GM21526 (cell line): ENCODE data around the gene GSDME.

Experiments
- ATAC-seq: cut with Tn5 transposase; IDR thresholded peaks from one replicate; pipeline ENCODE4 v1.9.1; 2021; ENCODE audit warnings: moderate library complexity; ENCODE audit not compliant: unreplicated experiment, low FRiP score

The GSDME gene

DNA sequence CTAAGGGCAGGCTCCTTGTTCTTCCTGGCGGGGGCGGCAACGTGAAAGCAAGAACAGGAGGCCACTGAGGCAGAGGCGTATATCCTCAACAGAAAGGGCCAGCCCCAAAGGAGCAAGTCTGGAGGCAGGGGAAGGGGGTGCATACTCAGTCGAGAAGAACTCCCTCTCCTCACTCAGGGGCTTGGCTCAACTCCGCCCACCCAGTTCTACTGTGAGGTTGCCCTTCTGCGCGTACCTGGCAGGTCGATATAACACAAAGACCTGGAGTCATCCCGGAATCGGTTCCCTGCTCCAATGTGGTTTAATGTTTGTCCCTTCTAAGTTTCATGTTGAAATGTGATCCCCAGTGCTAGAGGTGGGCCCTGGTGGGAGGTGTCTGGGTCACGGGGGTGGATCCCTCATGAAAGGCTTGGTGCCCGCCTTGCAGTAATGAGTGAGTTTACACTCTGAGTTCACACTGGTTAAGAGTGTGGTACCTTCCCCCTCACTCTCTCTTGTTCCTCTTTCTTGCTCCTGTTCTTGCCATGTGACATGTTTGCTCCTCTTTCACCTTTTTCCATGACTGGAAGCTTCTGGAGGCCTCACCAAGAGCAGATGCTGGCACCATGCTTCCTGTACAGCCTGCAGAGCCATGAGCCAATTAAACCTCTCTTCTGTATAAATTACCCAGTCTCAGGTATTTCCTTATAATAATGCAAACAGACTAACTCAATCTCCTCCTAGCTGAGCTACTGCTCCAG, 32.6 kb downstream of the GSDME start:
- no peak for ATAC-seq

DNA sequence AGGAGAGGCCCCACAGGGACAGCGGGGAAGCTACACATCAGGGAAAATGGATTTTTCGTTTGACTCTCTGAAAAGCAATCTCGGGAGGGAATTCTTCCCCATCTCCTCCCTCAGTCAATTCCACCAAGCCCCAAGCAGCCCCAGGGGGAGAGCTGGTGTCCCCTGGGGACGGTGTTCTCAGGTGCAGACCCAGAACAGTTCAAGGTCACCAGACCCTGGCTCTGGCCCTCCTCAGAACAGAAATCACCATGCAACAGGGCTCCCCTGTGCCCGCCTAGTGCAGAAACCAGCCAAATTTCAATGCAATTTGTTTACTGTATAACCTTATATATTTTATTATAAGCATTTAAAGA, 34.1 kb downstream of the GSDME start:
- no peak for ATAC-seq

GRCh38 chr7:24722386-24723177, 34.7 kb downstream of the GSDME start:
- no peak for ATAC-seq

- ATAC-seq = no peak
Observed at GRCh38 chr7:24721481-24722001, 35.7 kb downstream of the GSDME start.

GRCh38 chr7:24720283-24720682, 37.0 kb downstream of the GSDME start:
- no peak for ATAC-seq

GRCh38 chr7:24718977-24719491, 38.2 kb downstream of the GSDME start:
- peak; percentile 61 for ATAC-seq

- no peak for ATAC-seq
Observed at GRCh38 chr7:24718431-24718831, 38.8 kb downstream of the GSDME start.

DNA sequence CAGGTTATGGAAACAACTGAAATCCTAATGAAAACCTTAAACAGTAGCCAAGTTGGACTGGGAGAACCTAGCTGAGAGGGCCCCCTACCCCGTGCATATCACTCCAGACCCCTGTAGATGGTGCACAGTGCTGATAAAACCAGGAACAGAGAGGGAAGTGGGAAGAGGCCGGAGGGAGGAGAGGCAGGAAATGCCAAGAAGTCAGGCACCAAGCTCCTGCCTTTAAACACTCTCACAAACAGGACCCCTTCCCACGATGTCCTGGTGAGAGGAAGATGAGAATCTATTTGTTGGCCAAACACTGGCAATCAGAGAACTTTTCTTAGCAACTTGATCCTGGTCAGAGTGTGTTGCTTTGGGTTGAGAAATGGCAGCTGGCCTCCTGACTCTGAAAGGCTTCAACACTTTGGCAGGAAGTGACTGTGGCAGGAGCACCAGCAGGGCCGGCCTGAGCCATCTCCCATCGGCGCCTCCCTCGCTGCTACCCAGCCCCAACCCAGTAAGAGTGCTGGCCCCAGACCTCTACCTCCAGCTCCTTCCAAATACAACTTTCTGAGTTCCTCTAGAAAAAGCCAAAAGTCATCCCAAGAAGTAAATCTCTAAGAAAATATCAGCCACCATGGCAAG, 39.5 kb downstream of the GSDME start:
- no peak for ATAC-seq

- ATAC-seq = no peak
Observed at GRCh38 chr7:24717247-24717622, 40.0 kb downstream of the GSDME start.

- no peak for ATAC-seq
Observed at GRCh38 chr7:24716480-24717246, 40.6 kb downstream of the GSDME start.

GRCh38 chr7:24715661-24716479, 41.4 kb downstream of the GSDME start:
- ATAC-seq = peak; percentile 54

GRCh38 chr7:24715171-24715570, 42.1 kb downstream of the GSDME start:
- ATAC-seq = peak; percentile 4

DNA sequence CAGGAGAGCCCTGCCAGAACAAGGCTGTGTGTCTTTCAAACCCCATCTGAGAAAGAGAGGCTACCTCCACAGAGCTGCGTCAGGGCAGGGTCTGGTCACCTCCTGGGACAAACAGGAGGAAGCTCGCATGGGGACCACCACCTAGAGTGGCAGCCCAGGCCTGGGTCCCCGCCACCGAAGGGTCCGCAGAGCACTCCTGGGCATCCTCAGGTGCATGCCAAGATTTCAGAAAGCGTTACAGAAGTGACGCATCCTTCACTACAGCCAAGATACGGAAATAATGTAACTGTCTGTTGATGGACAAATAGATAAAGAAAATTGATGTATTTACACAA, 42.6 kb downstream of the GSDME start:
- ATAC-seq = no peak

DNA sequence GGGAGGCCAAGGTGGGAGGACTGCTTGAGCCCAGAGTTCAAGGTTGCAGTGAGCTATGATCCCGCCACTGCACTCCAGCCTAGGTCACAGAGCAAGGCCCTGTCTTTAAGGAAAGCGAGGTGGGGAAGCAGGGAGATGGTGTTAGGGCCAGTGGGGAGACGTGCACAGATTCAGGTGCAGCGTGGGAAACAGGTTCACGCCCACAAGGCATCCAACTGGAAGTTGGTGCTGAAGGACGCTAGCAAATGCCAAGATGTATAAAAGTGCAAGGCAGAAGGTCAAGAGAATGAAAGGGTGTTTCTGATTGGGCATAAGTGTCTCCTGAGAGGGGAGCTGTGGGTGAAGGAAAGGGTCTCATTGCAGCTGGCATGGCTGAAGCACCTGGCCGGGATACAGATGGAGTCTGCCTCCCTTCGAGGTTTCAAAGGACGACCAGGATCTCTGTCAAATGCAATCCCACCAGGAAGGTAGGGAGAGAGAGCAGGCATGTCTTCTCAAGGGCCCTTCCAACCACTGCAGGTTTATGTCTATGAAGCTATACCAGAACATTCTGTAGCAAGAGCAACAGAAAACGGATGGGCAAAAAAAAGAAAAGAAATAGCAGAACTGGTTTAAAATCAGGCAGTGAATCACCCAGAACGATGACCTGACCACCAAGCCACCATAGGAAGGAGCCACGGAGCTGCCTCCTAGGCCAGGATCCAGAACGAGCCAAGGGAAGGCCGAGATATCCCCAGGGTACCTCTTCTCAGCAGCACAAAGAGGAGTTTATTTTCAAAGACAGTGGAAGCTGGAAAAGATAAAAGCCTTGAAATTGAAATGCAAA, 43.2 kb downstream of the GSDME start:
- ATAC-seq = no peak

DNA sequence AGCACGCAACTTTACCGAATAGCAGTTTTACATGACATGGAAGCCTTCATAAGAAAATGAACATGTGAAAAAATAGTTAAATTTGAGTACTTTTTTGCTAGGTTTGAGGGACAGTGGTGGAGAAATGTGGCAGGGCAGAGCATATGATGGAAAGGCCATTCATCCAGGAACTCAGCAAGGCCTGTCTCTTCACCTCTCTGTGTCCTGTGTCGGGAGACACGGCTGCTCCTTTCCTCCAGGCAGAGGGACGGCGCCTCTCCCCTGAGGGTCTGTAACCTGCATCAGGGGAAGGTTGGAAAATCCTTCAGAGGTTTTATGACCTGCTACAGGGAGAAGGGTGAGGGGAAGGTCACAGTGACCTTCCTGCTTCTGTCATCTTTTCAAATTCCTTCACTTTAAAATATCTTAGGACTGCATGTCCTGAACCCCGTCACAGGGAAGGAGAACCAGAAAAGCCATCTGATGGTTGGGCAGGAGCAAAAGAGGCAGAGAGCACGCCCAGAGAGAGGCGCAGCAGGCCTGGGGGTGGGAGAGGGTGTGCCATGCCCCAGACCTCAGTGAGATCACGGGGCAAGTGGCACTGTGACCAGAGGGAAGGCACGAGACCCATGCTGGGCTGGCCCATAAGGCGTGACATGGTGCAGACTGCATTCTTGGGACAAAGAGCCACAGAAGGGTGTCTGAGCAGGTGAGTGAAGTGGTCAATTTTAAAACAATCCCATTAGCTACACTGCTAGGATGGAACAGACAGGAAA, 44.0 kb downstream of the GSDME start:
- ATAC-seq = no peak

GRCh38 chr7:24709585-24710360, 47.5 kb downstream of the GSDME start:
- ATAC-seq = no peak

GRCh38 chr7:24709051-24709450, 48.2 kb downstream of the GSDME start:
- no peak for ATAC-seq
